ENCODE data around the gene HSDL1. TPM values are rescaled to one million over a fixed set of nuclear protein-coding genes. Genes with fewer than 3 reads are reported as not detected.
A peak's percentile ranks its signal among the peaks of the same experiment; 100 is the strongest.

Gene HSDL1
- total and polyA plus RNA-seq, 10 of the 15 experiments (the other 5 are each of a cell fraction or from before 2014, with no cell fraction given): 2.0 to 13.4 (median 5.6) TPM

DNA sequence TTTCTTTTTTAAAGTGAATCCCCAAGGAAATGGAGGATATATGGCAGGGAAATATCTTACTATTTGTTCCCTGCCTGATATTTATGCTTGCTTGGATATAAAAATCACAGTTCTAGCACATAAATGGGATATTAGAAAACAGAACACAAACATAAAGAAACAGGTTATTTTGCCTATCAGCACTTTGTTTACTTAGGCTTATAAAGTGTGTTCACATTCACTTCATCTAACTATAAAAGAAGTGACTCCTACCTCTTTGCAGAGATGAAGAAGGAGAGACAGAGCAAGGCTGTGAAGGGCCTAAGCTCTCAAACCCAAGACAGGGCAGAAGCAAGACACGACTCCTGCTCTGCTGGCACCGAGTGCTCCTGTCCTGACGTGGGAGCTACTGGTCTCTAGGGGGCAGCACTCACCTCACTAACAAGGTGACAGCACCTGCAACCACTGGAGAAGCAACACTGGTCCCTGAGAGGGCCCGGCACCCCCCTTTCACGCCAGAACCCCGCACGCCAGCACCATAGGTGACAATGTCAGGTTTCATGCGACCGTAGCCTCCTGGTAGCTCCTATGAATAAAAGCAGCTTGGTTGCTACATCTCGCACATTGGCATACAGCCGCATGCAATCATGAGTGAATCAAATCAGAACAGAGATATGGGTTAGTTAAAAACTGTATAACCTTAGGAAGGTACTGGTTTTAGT lies 60.3 kb downstream of the HSDL1 start:
- peaks cover 19 to 40% of the 10 kb centered on the region in 2 experiments for H3K36me3 ChIP-seq (ENCODE audit: control insufficient read depth in 2 of 2, insufficient read depth in 2 of 2, low read length in 1 of 2)
- ATAC-seq (peak; percentile 90), DNase-seq (ENCODE audit: low read depth, low spot score) (peak; percentile 28), FAIRE-seq (peak; percentile 97)
- ChIA-PET SMC1A (ENCODE audit: uncharacterized antibody, unreplicated experiment) (interaction anchor here (0.6 to 7.1 kb wide), 9 partner anchors 19 to 805 kb away, joined by 3 to 61 read pairs (median 4); partner anchors contain the start of genes MBTPS1 and TAF1C), CTCF (interaction anchor here (0.6 to 7.9 kb wide), 22 partner anchors 14 to 428 kb away, joined by 3 to 102 read pairs (median 5); partner anchors contain the start of genes ADAD2, MBTPS1 and TAF1C), RAD21 (ENCODE audit: unreplicated experiment) (interaction anchor here (1.1 to 7.3 kb wide), 6 partner anchors 19 to 421 kb away, joined by 4 to 49 read pairs (median 8); partner anchors contain the start of genes MBTPS1 and TAF1C), POLR2A (interaction anchor here (0.8 kb wide), 1 partner anchor 32 kb away, joined by 3 read pairs; the partner anchor contains the start of gene MBTPS1)
- no peak overlapping the region for H3K4me2 ChIP-seq (ENCODE audit: control insufficient read depth, insufficient read depth)
- H3K27me3 ChIP-seq (replicated peaks in 1 of 2; ENCODE audit: control insufficient read depth in 2 of 2, insufficient read depth in 2 of 2, low read length in 1 of 2): no peaks in the 10 kb centered on the region
- peaks cover 7% of the 10 kb centered on the region for H4K20me1 ChIP-seq (ENCODE audit: control insufficient read depth, insufficient read depth)
- H3K9me3 ChIP-seq (replicated peaks; ENCODE audit: control insufficient read depth, insufficient read depth, low read length): no peaks in the 10 kb centered on the region
- in situ Hi-C loops (cut with MboI) (loop anchor here (5.0 kb wide), 2 partner anchors 58 to 103 kb away; partner anchors contain the start of gene TAF1C), intact Hi-C loops (cut with micrococcal nuclease; ENCODE audit: unreplicated experiment) (loop anchor here (5.0 kb wide), 2 partner anchors 223 to 403 kb away; no protein-coding TSS in a partner anchor)
- H2AFZ ChIP-seq (ENCODE audit: control insufficient read depth, low read depth, low read length): no peak overlapping the region
- H3K27ac ChIP-seq (ENCODE audit: control insufficient read depth, insufficient read depth): no peak overlapping the region
- H3K4me1 ChIP-seq (ENCODE audit: control insufficient read depth, insufficient read depth, low read length): peaks cover 47% of the 10 kb centered on the region
- no peak overlapping the region for H3K4me3 ChIP-seq
- no peaks in the 10 kb centered on the region for H3K79me2 ChIP-seq (ENCODE audit: control insufficient read depth, insufficient read depth, low read length)
- H3K9ac ChIP-seq (ENCODE audit: control insufficient read depth, insufficient read depth, low read length): no peak overlapping the region
- no TSS peak for BruUV-seq (replicated peaks)
- WGBS (ENCODE audit: insufficient coverage, insufficient replicate concordance, low lambda C conversion rate, missing lambda C conversion rate): 57% methylated on average over 11 of the region's 11 CpGs
- TF ChIP-seq SMARCA5 (IDR thresholded peaks at IDR 0.05) (0 out of 2 replicates have a peak, but pooled peaks have one; percentile 34), ZNF24 (IDR thresholded peaks at IDR 0.05) (no peak), IKZF2 (IDR thresholded peaks at IDR 0.05) (no peak), KLF5 (IDR thresholded peaks at IDR 0.05; ENCODE audit: partially characterized antibody) (no peak), SP1 (IDR thresholded peaks at IDR 0.05; ENCODE audit: low read depth, low read length) (no peak), FOXK2 (IDR thresholded peaks at IDR 0.05) (no peak), SUPT20H (IDR thresholded peaks at IDR 0.05; ENCODE audit: borderline replicate concordance, control insufficient read depth, low read depth, low read length) (no peak), SMC3 (IDR thresholded peaks at IDR 0.05; ENCODE audit: borderline replicate concordance, low read length) (peak; percentile 74), SUZ12 (IDR thresholded peaks at IDR 0.05; ENCODE audit: unreplicated experiment) (no peak), FOXM1 (IDR thresholded peaks at IDR 0.05; ENCODE audit: low read depth, low read length) (no peak), EGR1 (IDR thresholded peaks at IDR 0.05; ENCODE audit: borderline replicate concordance in 1 of 2, low read depth in 2 of 2, low read length in 2 of 2) (0 out of 3 replicates have a peak, but pooled peaks of 1 of the 2 experiments have one; percentile 8), JUND (IDR thresholded peaks at IDR 0.05; ENCODE audit: low read depth, low read length) (no peak), MTA3 (IDR thresholded peaks at IDR 0.05; ENCODE audit: borderline replicate concordance, low read length) (no peak), BHLHE40 (IDR thresholded peaks at IDR 0.05; ENCODE audit: borderline replicate concordance in 1 of 2, low read depth in 2 of 2, low read length in 1 of 2) (peak in 1 of 2 experiments; percentile 40; a peak in 1 of 4 replicates), TCF7 (IDR thresholded peaks at IDR 0.05; ENCODE audit: borderline replicate concordance) (no peak), MYC (IDR thresholded peaks at IDR 0.05; ENCODE audit: insufficient read depth, insufficient read length, insufficient replicate concordance, low read length, severe bottlenecking) (no peak), ATF7 (IDR thresholded peaks at IDR 0.05; ENCODE audit: low read depth) (no peak), YY1 (IDR thresholded peaks at IDR 0.05; ENCODE audit: low read depth, low read length) (0 out of 2 replicates have a peak, but pooled peaks have one; percentile 28), CHD4 (IDR thresholded peaks at IDR 0.05) (no peak), IRF4 (IDR thresholded peaks at IDR 0.05; ENCODE audit: low read depth, low read length) (0 out of 2 replicates have a peak, but pooled peaks have one; percentile 44), TCF12 (IDR thresholded peaks at IDR 0.05; ENCODE audit: low read depth, low read length) (0 out of 2 replicates have a peak, but pooled peaks have one; percentile 19)
- TF ChIP-seq, protein P1, sequence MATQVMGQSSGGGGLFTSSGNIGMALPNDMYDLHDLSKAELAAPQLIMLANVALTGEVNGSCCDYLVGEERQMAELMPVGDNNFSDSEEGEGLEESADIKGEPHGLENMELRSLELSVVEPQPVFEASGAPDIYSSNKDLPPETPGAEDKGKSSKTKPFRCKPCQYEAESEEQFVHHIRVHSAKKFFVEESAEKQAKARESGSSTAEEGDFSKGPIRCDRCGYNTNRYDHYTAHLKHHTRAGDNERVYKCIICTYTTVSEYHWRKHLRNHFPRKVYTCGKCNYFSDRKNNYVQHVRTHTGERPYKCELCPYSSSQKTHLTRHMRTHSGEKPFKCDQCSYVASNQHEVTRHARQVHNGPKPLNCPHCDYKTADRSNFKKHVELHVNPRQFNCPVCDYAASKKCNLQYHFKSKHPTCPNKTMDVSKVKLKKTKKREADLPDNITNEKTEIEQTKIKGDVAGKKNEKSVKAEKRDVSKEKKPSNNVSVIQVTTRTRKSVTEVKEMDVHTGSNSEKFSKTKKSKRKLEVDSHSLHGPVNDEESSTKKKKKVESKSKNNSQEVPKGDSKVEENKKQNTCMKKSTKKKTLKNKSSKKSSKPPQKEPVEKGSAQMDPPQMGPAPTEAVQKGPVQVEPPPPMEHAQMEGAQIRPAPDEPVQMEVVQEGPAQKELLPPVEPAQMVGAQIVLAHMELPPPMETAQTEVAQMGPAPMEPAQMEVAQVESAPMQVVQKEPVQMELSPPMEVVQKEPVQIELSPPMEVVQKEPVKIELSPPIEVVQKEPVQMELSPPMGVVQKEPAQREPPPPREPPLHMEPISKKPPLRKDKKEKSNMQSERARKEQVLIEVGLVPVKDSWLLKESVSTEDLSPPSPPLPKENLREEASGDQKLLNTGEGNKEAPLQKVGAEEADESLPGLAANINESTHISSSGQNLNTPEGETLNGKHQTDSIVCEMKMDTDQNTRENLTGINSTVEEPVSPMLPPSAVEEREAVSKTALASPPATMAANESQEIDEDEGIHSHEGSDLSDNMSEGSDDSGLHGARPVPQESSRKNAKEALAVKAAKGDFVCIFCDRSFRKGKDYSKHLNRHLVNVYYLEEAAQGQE (IDR thresholded peaks at IDR 0.05; ENCODE audit: low read depth, low read length): no peak
